ENCODE data around the gene AMN1. TPM values are rescaled to one million over a fixed set of nuclear protein-coding genes. Genes with fewer than 3 reads are reported as not detected.

The AMN1 gene
- total RNA-seq, 1 experiment from 2014 or later = 12.1 TPM

GRCh38 chr12:31772186-31772585 is 43.4 kb upstream of the AMN1 start:
- no peak for ATAC-seq
- CTCF ChIA-PET = interaction anchor here (0.6 to 1.8 kb wide), 5 partner anchors 16 to 189 kb away, joined by 3 to 6 read pairs (median 5); no protein-coding TSS in a partner anchor
- Mint-ChIP-seq H3K36me3 (peaks cover 6% of the 10 kb centered on the region), H3K4me1 (peaks cover 11% of the 10 kb centered on the region), H3K9me3 (peaks cover 25% of the 10 kb centered on the region), H3K27ac (no peak overlapping the region), H3K27me3 (ENCODE audit: low read depth) (no peaks in the 10 kb centered on the region), H3K4me3 (no peak overlapping the region)
- no peak for TF ChIP-seq CDX4 (CRISPR knock-in tag; IDR thresholded peaks at IDR 0.05; ENCODE audit: borderline replicate concordance)
- no peak for TF ChIP-seq TEAD1 (CRISPR knock-in tag; IDR thresholded peaks at IDR 0.05)
- TF ChIP-seq RORB (CRISPR knock-in tag; IDR thresholded peaks at IDR 0.05) = no peak
- TF ChIP-seq TEAD4 (CRISPR knock-in tag; IDR thresholded peaks at IDR 0.05) = no peak
- no peak for TF ChIP-seq ZNF396 (CRISPR knock-in tag; IDR thresholded peaks at IDR 0.05; ENCODE audit: borderline replicate concordance)
- no peak for TF ChIP-seq ZSCAN18 (CRISPR knock-in tag; IDR thresholded peaks at IDR 0.05)
- TF ChIP-seq ATF3 (CRISPR knock-in tag; conservative IDR thresholded peaks at IDR 0.05) = no peak
- TF ChIP-seq TP53 (CRISPR knock-in tag; IDR thresholded peaks at IDR 0.05) = no peak
- no peak for TF ChIP-seq ZNF281 (CRISPR knock-in tag; IDR thresholded peaks at IDR 0.05)
- TF ChIP-seq CBFB (CRISPR knock-in tag; IDR thresholded peaks at IDR 0.05; ENCODE audit: low read depth) = no peak
- TF ChIP-seq HMGXB4 (CRISPR knock-in tag; IDR thresholded peaks at IDR 0.05) = no peak
- no peak for TF ChIP-seq IRF2 (CRISPR knock-in tag; IDR thresholded peaks at IDR 0.05; ENCODE audit: borderline replicate concordance, low read depth)
- no peak for TF ChIP-seq SMAD4 (CRISPR knock-in tag; IDR thresholded peaks at IDR 0.05)
- no peak for TF ChIP-seq ZMAT4 (CRISPR knock-in tag; IDR thresholded peaks at IDR 0.05)
- no peak for TF ChIP-seq AR (CRISPR knock-in tag; IDR thresholded peaks at IDR 0.05)
- POLR2A ChIA-PET = no interaction called here
- no peak for DNase-seq (ENCODE audit: low spot score)

GRCh38 chr12:31768046-31768445 is 39.2 kb upstream of the AMN1 start:
- ATAC-seq = no peak
- H3K27ac Mint-ChIP-seq = no peak overlapping the region
- ChIA-PET POLR2A (no interaction called here), CTCF (interaction anchor here (0.6 kb wide), 1 partner anchor 149 kb away, joined by 3 read pairs; no protein-coding TSS in a partner anchor)
- H3K4me3 Mint-ChIP-seq = no peak overlapping the region
- peaks cover 43% of the 10 kb centered on the region for H3K9me3 Mint-ChIP-seq
- H3K4me1 Mint-ChIP-seq = peaks cover 4% of the 10 kb centered on the region
- no peaks in the 10 kb centered on the region for H3K27me3 Mint-ChIP-seq (ENCODE audit: low read depth)
- no peak for DNase-seq (ENCODE audit: low spot score)
- peaks cover 13% of the 10 kb centered on the region for H3K36me3 Mint-ChIP-seq
- TF ChIP-seq NR3C1 (CRISPR knock-in tag; conservative IDR thresholded peaks at IDR 0.05; ENCODE audit: low read depth) (no peak), NFYB (CRISPR knock-in tag; conservative IDR thresholded peaks at IDR 0.05; ENCODE audit: low read depth) (no peak), ZNF671 (CRISPR knock-in tag; IDR thresholded peaks at IDR 0.05) (no peak), ZNF232 (CRISPR knock-in tag; IDR thresholded peaks at IDR 0.05) (no peak), FOXK1 (CRISPR knock-in tag; IDR thresholded peaks at IDR 0.05) (no peak), SOX15 (CRISPR knock-in tag; IDR thresholded peaks at IDR 0.05) (no peak), ELF4 (CRISPR knock-in tag; IDR thresholded peaks at IDR 0.05; ENCODE audit: low read depth) (no peak), E2F5 (CRISPR knock-in tag; IDR thresholded peaks at IDR 0.05) (no peak), GTF2I (CRISPR knock-in tag; conservative IDR thresholded peaks at IDR 0.05) (no peak), FOXJ3 (CRISPR knock-in tag; IDR thresholded peaks at IDR 0.05; ENCODE audit: borderline replicate concordance) (no peak)
